ENCODE results near the gene TGFA.

DNA sequence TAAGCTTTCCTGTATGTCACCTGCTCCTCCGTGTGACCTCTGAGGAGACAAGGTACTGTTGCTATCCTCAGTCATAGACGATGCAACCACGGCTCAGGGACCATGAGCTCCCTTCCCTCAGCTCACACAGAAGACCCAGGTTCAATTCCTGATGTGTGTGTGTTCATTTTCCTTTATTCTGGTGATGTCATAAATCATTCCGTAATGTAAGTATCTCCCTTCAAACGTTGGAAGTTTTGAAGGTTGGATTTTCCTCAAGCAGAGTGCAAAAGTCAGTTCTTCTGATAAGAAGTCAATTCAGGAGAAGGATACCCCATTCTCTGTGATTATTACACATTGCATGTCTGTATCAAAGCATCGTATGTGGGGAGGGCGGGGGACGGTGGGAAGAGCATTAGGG, 132.9 kb downstream of the TGFA start:
- no peak for TF ChIP-seq CTCF (IDR thresholded peaks at IDR 0.05)
- no peak for TF ChIP-seq POLR2A (IDR thresholded peaks at IDR 0.05)
